Embryonic facial prominence (tissue), 1 donor: Measurements from ENCODE around the gene CCDC15.
"Not testable (repeated sequence)": the region's sequence is repeated elsewhere in the genome, so short reads cannot be mapped to it uniquely, and the experiment has no call there.

Experiments used
- DNase-seq: peaks from one replicate; pipeline ENCODE4 v3.0.0-alpha.2; 2016; ENCODE audit errors: extremely low spot score

CCDC15 gene

DNA sequence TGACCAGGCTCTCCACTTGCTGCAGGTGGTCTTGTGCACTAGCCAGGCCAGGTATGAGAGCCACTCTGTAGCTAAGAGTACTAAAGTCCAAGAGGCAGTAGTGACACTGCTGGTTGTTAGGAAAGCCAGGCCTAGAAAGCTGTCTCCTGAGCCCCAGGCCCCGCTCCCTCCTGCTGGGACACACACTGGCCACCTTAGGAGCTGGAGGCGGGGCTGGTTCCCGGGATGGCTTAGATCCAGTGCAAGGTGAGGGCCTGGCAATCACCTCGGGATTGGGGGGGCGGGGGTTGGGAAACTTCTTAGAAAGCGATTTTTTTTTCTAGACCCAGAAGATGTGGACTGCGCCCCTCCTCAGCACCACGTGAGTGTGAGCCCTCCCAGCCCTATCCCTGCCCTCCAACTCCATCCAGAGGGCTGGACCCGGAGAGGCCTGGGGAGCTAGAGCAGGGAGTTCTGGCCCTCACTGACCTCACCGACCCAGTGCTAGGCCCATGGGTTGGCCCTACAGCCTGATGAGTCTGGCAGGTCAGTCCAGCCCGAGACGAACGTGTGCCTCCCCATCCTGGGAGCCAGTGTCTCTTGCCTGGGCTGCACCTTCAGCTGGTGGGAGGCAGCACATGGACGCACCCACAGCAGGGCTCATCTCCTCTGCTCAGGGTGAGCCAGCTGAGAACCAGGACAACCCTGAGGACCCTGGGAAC lies 127.2 kb downstream of the CCDC15 start:
- no peak for DNase-seq

DNA sequence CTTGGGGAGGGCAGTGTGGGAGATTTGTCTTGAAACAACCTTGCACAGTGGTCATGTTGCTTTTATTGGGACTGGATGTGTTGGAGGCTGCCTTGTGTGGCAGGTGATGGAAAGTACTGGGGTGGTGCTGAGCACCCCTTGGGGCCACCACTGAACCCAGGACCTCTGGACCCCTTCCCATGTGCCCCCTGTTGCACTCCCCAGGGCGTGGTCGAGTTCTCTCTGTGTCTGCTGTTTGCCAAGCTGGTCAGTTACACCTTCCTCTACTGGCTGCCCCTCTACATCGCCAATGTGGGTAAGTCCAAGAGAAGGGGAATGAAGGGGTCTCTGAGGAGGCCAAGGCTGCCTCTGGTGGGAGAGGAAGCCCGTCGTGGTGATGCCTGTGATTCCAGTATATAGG lies 128.0 kb downstream of the CCDC15 start:
- no peak for DNase-seq

DNA sequence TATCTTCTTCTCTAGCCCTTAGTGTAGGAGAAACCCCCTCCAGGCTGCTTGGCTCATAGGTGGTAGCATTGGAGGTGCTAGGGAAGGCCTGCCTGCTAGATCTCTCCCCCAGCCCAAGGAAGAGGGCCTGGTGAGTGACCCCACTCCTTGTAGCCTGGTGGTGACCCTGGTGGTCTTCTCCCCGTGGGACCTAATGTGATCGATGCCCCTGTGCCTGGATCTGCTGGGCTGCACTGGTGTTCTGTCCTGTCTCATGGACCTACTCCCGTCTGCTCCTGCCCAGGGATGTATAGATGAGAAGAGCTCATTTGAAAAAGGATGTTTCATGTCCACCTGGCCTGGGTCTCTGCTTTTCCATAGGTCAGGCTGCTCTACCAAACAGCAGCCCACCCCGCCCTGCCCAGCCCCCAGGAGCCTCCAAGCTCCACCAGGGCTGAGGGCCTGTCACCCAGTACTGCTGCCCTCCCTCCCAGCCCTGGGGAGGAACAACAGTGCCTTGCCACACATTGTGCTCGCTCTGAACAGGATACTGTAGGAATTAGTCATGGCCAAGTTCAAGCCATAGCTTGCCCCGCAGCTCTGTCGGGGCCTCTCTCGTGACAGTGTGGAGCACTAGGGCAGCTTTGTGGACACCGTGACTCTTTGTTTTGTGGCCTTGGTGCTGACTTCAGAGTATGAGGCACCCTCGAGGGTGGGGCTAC lies 128.8 kb downstream of the CCDC15 start:
- DNase-seq = no peak

DNA sequence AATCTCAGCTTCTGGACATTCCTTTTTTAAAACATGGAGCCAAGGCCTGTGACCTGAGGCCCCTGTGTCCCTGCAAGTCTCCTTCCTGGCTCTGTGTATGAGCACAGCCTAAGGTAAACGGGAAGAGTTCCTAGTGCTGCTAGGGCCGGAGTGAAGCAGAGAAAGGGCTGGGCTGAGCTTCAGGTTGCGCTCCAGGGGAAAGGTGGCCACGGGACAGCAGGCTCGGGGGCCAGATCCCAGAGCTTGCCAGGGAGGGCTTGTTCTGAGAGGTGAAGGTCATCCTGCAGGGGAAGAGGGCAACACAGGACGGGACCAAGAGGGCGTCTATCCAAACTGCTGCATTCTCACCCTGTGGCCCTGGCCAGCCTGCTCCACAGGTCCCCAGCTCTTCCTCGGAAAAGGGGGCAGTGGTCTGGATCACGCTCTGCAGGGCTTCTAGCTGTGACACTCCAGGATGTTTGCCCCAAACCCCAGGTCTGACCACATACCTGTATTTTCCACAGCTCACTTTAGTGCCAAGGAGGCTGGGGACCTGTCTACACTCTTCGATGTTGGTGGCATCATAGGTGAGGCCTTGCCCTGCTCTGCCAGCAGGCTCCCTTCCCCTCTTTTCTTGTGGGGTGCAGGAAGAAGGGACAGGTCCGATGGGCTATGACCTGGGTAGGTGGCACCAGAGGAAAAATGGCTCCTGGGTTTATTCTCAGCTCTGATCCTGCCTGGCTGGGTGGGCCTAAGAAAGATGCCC lies 129.5 kb downstream of the CCDC15 start:
- DNase-seq = no peak

DNA sequence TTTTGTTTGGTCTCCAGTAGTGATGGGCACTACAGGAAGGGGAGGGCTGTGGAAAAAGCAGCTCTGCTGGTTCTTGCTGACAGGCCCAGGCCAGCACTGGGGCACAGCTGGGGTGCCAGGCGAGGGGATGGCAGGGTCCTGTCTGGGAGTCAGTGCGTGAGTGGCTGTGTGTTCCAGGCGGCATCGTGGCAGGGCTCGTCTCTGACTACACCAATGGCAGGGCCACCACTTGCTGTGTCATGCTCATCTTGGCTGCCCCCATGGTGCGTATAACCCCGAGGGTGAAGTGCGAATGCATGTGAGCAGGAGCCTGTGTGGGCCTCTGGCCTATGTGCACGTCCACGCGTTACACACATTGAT lies 130.0 kb downstream of the CCDC15 start:
- DNase-seq = no peak

DNA sequence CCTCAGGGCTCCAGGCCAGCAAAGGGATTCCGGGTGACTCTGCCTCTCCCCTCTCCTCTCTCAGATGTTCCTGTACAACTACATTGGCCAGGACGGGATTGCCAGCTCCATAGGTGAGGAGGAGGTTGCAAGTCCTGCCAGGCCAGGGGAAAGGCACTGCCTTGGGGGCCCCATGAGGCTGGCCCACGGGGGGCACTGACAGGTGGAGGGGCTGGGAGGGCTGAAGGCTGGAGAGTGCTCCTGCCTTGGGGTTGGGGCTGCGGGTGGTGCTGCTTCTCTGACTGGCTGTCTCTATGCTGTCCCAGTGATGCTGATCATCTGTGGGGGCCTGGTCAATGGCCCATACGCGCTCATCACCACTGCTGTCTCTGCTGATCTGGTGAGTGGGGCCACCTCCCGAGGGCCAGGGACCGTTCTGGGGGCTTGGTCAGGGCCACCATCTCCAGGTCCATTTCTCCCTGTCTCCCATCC lies 130.8 kb downstream of the CCDC15 start:
- DNase-seq = no peak

DNA sequence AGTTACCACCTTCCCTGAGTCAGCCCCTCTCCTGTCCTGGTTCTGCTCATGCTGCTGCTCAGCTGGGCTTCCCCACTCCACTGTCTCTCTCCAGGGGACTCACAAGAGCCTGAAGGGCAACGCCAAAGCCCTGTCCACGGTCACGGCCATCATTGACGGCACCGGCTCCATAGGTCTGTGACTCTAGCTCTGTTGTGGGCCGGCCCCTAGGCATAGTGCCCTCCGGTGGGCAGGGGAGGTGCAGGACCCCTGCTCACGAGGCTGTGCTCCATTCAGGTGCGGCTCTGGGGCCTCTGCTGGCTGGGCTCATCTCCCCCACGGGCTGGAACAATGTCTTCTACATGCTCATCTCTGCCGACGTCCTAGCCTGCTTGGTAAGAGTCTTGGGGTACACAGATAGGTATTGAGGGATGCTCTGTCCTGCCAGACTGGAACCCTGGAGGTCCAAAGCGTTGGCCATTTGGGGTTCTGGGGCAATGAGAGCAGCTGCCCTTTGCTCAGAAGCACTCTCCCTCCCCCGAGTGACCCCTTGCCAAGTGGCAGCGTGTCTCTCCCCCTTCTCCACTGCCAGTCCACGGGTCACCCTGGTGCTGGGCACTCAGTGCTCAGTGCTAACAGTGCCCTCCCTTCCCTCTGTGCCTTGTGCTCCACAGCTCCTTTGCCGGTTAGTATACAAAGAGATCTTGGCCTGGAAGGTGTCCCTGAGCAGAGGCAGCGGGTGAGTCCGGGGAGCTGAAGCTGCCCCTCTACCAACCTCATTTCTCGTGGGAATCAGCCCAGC lies 131.5 kb downstream of the CCDC15 start:
- no peak for DNase-seq

DNA sequence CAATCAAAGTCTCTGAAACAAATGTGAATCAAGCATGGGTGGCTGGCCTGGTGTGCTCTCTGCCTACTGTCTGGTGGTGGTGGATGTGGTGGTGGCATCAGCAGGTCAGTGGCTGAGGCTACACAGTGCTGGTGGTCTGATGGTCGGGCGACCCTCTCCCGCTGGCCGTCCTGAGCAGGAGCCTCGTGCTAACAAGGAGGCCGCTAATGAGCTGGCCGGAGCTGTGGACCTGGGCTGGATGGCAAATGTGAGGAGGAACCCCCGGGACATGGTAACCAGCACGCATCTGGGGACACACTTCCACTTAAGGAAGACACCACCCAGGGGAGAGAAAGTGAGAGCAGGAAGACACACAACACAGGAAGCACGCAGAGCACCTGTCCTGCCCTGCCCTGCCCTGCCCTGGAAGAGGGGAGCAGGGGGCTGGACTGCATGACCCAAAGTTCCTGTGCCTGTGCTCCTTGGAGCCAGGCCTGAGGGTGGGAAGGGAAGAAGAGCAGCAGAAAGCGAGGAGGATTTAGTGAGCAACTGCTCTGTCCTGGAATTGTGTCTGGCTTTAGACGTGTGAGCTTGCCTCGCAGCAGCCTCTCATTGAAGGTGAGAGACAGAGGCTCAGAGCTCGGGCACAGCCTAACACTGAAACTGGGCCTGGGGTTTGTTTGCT lies 132.8 kb downstream of the CCDC15 start:
- no peak for DNase-seq

DNA sequence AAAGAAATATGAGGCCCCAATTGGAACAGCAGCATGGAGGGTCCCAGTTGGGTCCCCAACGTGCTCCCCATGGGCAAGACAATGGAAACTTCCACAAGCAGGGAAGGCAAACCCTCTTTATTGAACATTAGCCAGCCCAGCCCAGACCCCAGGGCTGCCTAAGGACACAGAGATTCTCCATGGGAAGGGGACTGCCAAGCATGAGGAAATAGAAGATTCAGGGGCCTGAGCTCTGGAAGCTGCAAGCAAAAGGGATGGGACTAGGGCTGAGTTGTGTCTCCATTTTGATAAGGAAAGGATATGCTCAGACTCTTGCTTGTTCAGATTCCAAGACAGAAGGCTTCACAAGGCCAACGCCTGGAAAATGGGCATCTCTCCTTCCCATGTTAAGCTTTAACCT lies 134.1 kb downstream of the CCDC15 start:
- no peak for DNase-seq

DNA sequence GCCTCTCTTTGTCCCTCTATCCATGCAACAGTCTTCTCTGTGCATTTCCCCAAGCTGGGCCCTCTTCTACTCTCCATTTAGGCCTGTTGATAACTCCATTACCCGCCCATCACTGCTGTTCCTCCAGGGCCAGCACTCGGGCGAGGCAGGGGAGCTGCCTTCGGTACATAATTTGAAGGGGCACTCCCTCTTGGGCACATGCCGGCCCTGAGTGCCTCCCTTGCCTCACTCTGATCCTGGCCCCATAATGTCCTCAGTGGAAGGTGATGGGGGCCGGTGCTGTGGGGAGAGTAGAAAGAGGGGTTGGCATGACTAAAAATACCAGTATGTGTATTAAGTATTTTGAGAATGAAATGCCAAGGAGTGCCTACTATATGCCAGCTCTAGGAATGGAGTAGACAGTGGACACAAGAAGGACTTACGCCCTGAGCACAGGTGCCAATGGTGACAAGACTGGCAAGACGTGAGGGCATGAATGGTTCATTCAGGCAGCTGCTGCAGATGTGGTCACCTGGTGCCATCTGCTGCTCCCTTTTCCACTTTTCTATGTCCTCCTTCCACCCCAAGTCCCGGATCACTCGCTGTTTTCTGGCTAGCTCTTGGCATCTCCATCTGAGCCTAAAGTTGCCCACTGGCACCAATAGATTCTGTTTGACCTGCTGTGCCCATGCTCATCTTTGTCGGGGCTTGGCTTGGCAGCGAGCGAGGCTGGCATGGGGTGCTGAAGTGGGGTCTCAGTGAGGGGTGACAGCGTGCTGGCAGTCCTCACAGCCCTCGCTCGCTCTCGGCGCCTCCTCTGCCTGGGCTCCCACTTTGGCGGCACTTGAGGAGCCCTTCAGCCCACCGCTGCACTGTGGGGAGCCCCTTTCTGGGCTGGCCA lies 134.8 kb downstream of the CCDC15 start:
- no peak for DNase-seq

DNA sequence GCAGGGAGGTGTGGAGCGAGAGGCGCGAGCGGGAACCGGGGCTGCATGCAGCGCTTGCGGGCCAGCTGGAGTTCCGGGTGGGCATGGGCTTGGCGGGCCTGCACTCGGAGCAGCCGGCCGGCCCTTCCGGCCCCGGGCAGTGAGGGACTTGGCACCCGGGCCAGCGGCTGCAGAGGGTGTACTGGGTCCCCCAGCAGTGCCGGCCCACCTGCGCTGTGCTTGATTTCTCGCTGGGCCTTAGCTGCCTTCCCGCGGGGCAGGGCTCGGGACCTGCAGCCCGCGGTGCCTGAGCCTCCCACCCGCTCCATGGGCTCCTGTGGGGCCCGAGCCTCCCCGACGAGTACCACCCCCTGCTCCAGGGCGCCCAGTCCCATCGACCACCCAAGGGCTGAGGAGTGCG lies 135.5 kb downstream of the CCDC15 start:
- not testable (repeated sequence) for DNase-seq

DNA sequence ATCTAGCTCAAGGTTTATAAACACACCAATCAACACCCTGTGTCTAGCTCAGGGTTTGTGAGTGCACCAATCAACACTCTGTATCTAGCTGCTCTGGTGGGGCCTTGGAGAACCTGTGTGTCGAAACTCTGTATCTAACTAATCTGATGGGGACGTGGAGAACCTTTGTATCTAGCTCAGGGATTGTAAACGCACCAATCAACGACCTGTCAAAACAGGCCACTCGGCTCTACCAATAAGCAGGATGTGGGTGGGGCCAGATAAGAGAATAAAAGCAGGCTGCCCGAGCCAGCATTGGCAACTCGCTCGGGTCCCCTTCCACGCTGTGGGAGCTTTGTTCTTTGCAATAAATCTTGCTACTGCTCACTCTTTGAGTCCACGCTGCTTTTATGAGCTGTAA lies 136.1 kb downstream of the CCDC15 start:
- DNase-seq = not testable (repeated sequence)

DNA sequence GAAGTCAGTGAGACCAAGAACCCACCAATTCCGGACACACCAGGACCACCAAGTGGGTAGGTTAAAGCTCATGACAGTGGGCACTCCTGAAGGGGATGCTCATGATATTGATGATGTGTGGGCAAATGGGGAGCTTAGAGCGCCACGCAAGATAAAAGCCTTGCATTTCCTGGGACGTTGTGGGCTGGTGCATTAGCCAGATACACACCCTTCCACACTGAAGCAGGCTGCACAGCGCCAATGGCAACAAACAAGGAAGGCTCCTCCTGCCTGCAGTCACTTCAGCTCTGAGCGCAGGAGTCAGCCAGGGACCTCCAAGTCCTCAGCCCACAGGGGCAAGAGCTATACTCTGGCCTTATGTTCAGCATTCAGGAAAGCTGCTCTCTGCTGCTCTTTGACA lies 136.8 kb downstream of the CCDC15 start:
- no peak for DNase-seq
